Suprapubic skin (tissue), 4 donors: Measurements from ENCODE around the gene RNLS. TPM values are rescaled to one million over a fixed set of nuclear protein-coding genes. Genes with fewer than 3 reads are reported as not detected.

Experiments used
- DNase-seq, 2 donors: peaks; one replicate each; pipeline ENCODE4 v3.0.0-alpha.2; 2019; ENCODE audit warnings: low spot score in 2 of 2
- H3K27ac ChIP-seq: fragments of 200-600 bp; sonication (generic); one replicate; pipeline ENCODE4 v1.5.1; 2019
- H3K27me3 ChIP-seq: fragments of 200-600 bp; sonication (generic); one replicate; pipeline ENCODE4 v1.5.1; 2019
- H3K36me3 ChIP-seq: fragments of 200-600 bp; sonication (generic); one replicate; pipeline ENCODE4 v1.5.1; 2019
- H3K4me1 ChIP-seq: fragments of 200-600 bp; sonication (generic); one replicate; pipeline ENCODE4 v1.5.1; 2019
- H3K4me3 ChIP-seq: fragments of 200-600 bp; sonication (generic); one replicate; pipeline ENCODE4 v1.5.1; 2019; ENCODE audit warnings: mild to moderate bottlenecking
- H3K9me3 ChIP-seq: fragments of 200-600 bp; sonication (generic); one replicate; pipeline ENCODE4 v1.5.1; 2019
- CTCF ChIP-seq, 2 donors: fragments of 200-600 bp in 1 of 2; fragments of 450-650 bp in 1 of 2; sonication (generic) in 1 of 2; IDR thresholded peaks; one replicate each; pipeline ENCODE4 v1.5.1; 2016 to 2019; ENCODE audit warnings: antibody characterized with exemption in 2 of 2, mild to moderate bottlenecking in 1 of 2, moderate library complexity in 1 of 2
- EP300 ChIP-seq: sonication (generic); formaldehyde crosslinking; IDR thresholded peaks from one replicate; pipeline ENCODE4 v1.6.1; 2017; ENCODE audit warnings: antibody characterized with exemption
- POLR2A ChIP-seq, 2 donors: fragments of 450-650 bp; IDR thresholded peaks; one replicate each; pipeline ENCODE4 v1.6.1; 2017; ENCODE audit warnings: antibody characterized with exemption in 2 of 2, mild to moderate bottlenecking in 2 of 2, moderate library complexity in 2 of 2
- POLR2AphosphoS5 ChIP-seq, 3 donors: sonication (generic); formaldehyde crosslinking; IDR thresholded peaks; one replicate each; pipeline ENCODE4 v1.6.1; 2017; ENCODE audit warnings: antibody characterized with exemption in 3 of 3
- WGBS: methylation state at CpG from one replicate; pipeline ENCODE4 v1.1.5; 2018; 5-methylcytosine and 5-hydroxymethylcytosine counted together
- total RNA-seq, 4 donors: library from RNA; depleted of rRNA; stranded (reverse); fragments of >200 nt; gene quantifications; one replicate each; pipeline ENCODE4 v1.1.0, GENCODE V29; 2016

RNLS gene
- total RNA-seq, 4 donors from 2014 or later = 9.8 to 23.7 (median 19.2) TPM

- TF ChIP-seq CTCF (IDR thresholded peaks at IDR 0.05) (no peak), EP300 (no peak), POLR2A (IDR thresholded peaks at IDR 0.05) (no peak), POLR2AphosphoS5 (IDR thresholded peaks at IDR 0.05) (no peak)
- peaks cover 30% of the 10 kb centered on the region for H3K4me1 ChIP-seq
- no peaks in the 10 kb centered on the region for H3K9me3 ChIP-seq
- no peak for DNase-seq
- H3K4me3 ChIP-seq = no peak overlapping the region
- H3K27me3 ChIP-seq = no peaks in the 10 kb centered on the region
- H3K27ac ChIP-seq = no peak overlapping the region
- no peaks in the 10 kb centered on the region for H3K36me3 ChIP-seq
Measured at GRCh38 chr10:88388324-88388723, 194.8 kb downstream of the RNLS start.

- Histone ChIP-seq H3K27ac (no peak overlapping the region), H3K4me1 (peaks cover 30% of the 10 kb centered on the region), H3K9me3 (no peaks in the 10 kb centered on the region), H3K4me3 (no peak overlapping the region), H3K36me3 (no peaks in the 10 kb centered on the region), H3K27me3 (no peaks in the 10 kb centered on the region)
- no peak for DNase-seq
- 39% methylated on average over 6 of the region's 6 CpGs for WGBS
- no peak for TF ChIP-seq POLR2A (IDR thresholded peaks at IDR 0.05)
- TF ChIP-seq CTCF (IDR thresholded peaks at IDR 0.05) = no peak
- TF ChIP-seq EP300 = no peak
- TF ChIP-seq POLR2AphosphoS5 (IDR thresholded peaks at IDR 0.05) = no peak
Measured at GRCh38 chr10:88386821-88387773, 196.0 kb downstream of the RNLS start.

GRCh38 chr10:88386204-88386788 lies 196.8 kb downstream of the RNLS start:
- H3K27me3 ChIP-seq = no peaks in the 10 kb centered on the region
- TF ChIP-seq CTCF (IDR thresholded peaks at IDR 0.05) (no peak), EP300 (no peak), POLR2AphosphoS5 (IDR thresholded peaks at IDR 0.05) (no peak), POLR2A (IDR thresholded peaks at IDR 0.05) (no peak)
- peak overlapping the region; percentile 32 for H3K27ac ChIP-seq
- H3K4me1 ChIP-seq = peaks cover 30% of the 10 kb centered on the region
- H3K36me3 ChIP-seq = no peaks in the 10 kb centered on the region
- DNase-seq = no peak
- no peaks in the 10 kb centered on the region for H3K9me3 ChIP-seq
- no peak overlapping the region for H3K4me3 ChIP-seq
- whole genome bisulfite sequencing = 19% methylated on average over 3 of the region's 3 CpGs

GRCh38 chr10:88385601-88386203 lies 197.4 kb downstream of the RNLS start:
- 40% methylated on average over 11 of the region's 11 CpGs for WGBS
- Histone ChIP-seq H3K27ac (peak overlapping the region; percentile 32), H3K4me1 (peaks cover 30% of the 10 kb centered on the region), H3K27me3 (no peaks in the 10 kb centered on the region), H3K9me3 (no peaks in the 10 kb centered on the region), H3K36me3 (no peaks in the 10 kb centered on the region), H3K4me3 (no peak overlapping the region)
- no peak for DNase-seq
- TF ChIP-seq EP300 = no peak
- TF ChIP-seq CTCF (IDR thresholded peaks at IDR 0.05) = no peak
- TF ChIP-seq POLR2AphosphoS5 (IDR thresholded peaks at IDR 0.05) = no peak
- TF ChIP-seq POLR2A (IDR thresholded peaks at IDR 0.05) = no peak

- Histone ChIP-seq H3K27ac (no peak overlapping the region), H3K4me1 (peaks cover 21% of the 10 kb centered on the region), H3K9me3 (no peaks in the 10 kb centered on the region), H3K4me3 (no peak overlapping the region), H3K27me3 (no peaks in the 10 kb centered on the region), H3K36me3 (no peaks in the 10 kb centered on the region)
- 65% methylated on average over 1 of the region's 1 CpG for WGBS
- DNase-seq = no peak
- TF ChIP-seq CTCF (IDR thresholded peaks at IDR 0.05) = no peak
- no peak for TF ChIP-seq POLR2A (IDR thresholded peaks at IDR 0.05)
- TF ChIP-seq EP300 = no peak
- no peak for TF ChIP-seq POLR2AphosphoS5 (IDR thresholded peaks at IDR 0.05)
Measured at GRCh38 chr10:88383276-88383675, 199.8 kb downstream of the RNLS start.
